ENCODE data around the gene GRIK5.

DNA sequence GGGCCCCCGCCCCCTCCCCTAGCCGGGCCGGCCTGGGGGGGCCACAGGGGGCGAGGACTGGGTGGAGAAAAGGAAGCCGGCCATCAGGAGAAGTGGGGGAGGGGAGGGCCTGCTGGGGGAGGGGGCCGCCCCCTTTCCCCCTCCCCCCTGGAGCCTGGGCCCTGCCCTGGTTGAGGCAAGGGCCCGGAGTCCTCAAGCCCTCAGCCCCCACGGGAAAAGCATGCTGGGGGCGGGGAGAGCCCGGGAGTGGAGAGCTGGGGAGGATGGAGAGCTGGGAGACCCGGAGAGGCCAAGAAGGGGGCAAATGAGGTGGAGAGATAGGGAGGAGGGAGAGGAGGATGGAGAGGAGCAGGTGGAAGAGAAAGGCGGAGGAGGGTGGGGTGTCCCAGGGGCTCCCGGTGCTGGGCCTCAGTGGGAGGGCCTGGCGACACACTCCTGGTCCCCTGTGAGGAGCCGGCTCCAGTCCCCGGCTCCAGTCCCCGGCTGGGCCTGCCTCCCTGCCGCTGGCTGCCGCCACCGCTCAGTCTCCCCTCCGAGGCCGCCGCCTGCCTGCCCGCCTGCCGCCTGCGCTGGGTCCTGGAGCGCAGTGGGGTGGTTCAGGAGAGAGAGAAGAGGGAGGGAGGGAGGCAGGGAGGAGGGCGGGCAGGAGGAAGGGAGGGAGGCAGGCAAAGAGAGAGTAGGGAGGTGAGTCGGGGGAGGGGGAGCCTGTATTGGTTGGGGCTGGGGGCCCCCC lies at the start of gene GRIK5:
- TF ChIP-seq, protein P1, sequence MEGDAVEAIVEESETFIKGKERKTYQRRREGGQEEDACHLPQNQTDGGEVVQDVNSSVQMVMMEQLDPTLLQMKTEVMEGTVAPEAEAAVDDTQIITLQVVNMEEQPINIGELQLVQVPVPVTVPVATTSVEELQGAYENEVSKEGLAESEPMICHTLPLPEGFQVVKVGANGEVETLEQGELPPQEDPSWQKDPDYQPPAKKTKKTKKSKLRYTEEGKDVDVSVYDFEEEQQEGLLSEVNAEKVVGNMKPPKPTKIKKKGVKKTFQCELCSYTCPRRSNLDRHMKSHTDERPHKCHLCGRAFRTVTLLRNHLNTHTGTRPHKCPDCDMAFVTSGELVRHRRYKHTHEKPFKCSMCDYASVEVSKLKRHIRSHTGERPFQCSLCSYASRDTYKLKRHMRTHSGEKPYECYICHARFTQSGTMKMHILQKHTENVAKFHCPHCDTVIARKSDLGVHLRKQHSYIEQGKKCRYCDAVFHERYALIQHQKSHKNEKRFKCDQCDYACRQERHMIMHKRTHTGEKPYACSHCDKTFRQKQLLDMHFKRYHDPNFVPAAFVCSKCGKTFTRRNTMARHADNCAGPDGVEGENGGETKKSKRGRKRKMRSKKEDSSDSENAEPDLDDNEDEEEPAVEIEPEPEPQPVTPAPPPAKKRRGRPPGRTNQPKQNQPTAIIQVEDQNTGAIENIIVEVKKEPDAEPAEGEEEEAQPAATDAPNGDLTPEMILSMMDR (IDR thresholded peaks at IDR 0.05): no peak
- no peak for TF ChIP-seq EP300 (IDR thresholded peaks at IDR 0.05)

Data from gastroesophageal sphincter (tissue), 3 donors.